Umbilical cord (tissue), 2 donors: Measurements from ENCODE around the gene ARR3. TPM values are rescaled to one million over a fixed set of nuclear protein-coding genes. Genes with fewer than 3 reads are reported as not detected.
A peak's percentile ranks its signal among the peaks of the same experiment; 100 is the strongest.
"Not testable (repeated sequence)": the region's sequence is repeated elsewhere in the genome, so short reads cannot be mapped to it uniquely, and the experiment has no call there.

Source experiments
- DNase-seq: peaks from one replicate; pipeline ENCODE4 v3.0.0-alpha.2; 2015; ENCODE audit warnings: low spot score
- total RNA-seq: library from RNA; depleted of rRNA; stranded (reverse); fragments of >200 nt; gene quantifications from one replicate; pipeline ENCODE4 v1.2.3, GENCODE V29; 2014; ENCODE audit warnings: low replicate concordance; ENCODE audit not compliant: insufficient read depth

The ARR3 gene
- not detected for total RNA-seq

DNA sequence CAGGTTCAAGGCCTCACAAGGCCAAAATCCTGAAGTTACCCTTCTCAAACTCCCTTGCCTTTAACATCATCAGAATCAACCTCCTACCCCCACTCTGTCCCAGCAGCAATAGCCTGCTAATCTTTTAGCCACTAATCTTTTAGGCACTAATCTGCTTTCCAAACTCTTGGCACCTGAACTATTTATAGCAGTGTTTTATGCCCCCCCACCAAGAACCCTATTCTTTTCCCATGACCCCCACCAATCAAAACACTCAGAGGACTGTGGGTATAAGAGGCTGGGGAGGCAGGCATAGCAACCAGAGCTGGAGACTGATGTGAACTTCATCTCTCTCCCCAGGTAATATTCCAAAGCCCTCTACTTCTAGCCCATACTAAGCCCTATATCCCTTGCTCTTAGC, at the start of gene ARR3:
Gene ARR3 (plus strand): TSS at position 301 of the 400 bp plus-strand sequence. CDS start 1,052 bp downstream, outside the sequence.
- DNase-seq = no peak

DNA sequence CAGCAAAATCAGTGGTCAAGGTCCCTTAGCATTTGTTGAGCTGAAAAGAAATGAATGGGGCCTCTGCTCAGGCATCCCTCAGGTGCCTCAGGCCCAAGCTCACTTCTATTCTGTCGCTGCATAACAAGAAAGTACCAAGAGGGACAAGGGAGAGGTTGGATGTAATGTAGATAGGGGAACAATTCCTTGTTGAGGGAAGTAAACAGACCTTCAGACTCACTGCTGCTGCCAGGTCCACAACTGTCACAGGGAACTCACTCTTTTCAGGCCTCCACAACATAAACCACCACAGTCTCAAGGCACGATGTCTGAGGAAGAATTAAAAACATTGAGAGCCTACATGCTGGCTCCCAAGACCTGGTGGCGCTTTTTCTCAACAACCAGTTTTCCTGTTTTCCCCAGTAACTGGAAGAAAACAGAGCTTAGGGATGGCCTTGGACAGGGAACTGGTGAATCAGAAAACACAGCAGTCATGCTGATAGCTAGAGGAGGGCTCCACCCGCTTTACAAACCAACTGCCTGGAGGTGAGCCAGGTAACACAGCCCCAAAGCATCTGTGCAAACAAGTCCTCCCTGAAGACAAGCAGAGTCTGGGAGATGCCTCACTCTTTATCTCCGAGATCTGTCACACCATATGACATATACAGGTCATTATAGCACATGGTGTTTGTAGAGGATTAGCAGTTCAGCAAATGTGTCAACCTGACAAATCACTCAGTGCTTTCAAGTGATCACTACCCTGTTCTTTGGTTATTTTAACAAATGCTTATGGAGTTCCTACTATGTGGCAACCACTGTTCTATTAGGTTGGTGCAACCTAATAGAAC, 48.0 kb upstream of the ARR3 start:
- peak; percentile 1 for DNase-seq

DNA sequence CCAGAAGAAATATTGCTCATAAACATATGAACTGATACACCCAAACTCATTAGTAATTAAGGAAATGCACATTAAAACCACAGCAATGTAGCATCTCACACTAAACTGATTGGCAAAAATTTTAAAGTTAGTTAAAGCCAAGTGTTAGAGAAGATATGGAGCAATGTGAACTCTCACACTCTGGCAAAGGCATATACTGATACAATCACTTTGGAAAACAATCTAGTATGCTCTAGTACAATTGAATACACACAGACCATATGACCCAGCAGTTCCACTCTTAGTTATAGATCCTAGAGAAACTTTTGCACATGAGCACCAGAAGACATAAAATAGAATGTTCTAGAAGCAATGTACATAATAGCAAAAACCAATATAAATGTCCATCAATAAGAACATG, 42.1 kb upstream of the ARR3 start:
- DNase-seq = no peak

DNA sequence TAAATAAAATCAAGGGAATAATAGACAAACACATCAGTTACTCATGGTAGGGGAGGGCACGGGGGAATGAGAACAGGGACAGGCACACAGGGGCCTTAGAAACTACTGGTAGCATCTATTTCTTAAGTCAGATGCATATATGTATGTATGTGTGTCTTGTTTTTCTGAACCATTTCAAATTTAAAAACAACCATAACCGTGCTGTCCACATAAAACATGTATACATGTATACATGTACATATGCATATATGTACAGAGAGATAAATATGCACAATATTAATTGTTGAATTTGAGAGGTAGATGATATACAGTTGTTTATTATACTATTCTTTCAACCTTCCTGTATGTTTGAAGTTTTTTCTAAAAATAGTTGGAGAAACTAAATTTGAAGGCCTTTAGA, 41.4 kb upstream of the ARR3 start:
- no peak for DNase-seq

DNA sequence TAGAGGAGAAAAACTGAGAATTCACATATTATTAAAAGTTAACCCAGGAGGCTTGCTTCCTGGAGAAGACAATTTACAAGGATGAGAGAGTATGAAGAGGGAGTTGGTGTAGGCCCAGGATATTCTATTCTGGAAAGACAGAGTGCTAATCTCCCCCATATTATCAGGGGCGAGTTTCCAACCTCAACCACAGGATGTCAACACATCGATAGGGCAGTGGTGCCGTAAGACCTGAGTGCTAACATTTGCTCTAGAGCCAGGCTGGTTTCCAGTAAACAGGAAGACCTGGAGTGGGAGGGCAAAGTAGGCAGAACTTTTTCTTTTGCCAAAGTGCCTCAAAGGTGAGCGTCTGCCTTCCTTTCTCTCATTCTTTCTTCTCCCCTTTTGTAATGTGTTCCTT, 36.5 kb upstream of the ARR3 start:
- DNase-seq = no peak

DNA sequence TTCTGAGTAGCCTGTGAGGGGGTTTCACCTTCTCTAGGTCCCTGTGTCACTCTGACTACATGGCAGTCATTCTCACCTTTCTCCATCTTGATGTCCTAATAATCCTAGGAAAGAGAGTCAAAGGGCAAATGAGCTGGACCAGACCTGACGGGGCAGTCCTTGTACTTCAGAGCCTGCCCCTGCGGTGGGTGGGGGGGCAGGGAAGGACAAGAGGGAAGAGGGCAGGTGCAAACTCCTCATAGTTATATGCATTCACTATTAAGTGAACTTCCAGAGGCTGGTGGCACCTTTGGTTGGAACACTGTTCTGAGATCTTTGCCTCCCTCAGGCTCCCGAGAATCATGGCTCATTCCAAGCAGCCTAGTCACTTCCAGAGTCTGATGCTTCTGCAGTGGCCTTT, 33.8 kb upstream of the ARR3 start, which contains the start of gene AWAT1:
Gene AWAT1 (plus strand): TSS at position 301 of the 400 bp plus-strand sequence. CDS start 41 bp downstream, at position 342.
- no peak for DNase-seq

DNA sequence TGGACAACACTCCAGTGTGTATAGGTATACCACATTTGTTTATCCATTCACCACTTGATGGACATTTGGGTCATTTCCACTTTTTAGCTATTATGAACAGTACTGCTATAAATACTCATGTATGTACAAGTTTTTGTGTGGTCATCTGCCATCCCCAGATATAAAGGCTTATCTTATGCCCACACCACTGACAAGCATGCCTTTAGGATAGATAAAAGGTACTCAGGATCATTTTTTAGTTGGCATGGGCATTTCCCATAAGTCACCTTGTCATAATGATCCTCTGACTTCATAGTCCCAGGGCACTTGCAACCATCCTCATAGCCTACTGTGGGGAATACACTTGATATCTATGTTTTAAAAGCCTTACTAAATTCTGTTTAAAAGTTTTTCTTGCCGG, 27.4 kb upstream of the ARR3 start:
- no peak for DNase-seq

DNA sequence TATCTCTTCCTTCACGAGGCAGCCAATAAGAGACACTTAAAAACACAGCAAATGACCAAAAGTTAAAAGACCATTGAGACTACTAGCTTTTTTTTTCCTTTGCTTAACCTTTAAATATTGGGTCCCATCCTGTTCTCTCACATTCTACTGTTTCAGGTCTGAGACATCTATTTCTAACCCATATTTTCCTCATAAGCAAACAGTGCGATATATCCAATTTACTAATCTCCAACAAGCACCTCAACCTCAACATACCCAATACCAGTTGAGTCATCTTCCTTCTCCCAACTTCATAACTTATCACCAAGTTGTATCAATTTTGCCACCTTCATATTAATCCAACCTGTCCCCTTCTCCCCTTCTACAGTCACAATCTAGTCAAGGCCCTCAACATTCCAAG, 26.6 kb upstream of the ARR3 start:
- DNase-seq = no peak

DNA sequence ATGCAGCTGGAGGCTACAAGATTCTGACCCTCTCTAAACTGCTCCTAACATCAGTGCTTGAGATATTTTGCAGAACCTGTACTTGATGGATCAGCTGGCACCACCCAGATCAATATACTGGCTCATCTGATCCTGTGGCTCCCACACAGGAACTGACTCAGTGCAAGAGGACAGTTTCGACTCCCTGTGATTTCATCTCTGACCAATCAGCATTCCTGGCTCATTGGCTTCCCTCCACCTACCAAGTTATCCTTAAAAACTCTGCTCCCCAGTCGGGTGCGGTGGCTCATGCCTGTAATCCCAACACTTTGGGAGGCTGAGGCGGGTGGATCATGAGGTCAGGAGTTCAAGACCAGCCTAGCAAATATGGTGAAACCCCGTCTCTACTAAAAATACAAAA, 24.5 kb upstream of the ARR3 start:
- DNase-seq = not testable (repeated sequence)

DNA sequence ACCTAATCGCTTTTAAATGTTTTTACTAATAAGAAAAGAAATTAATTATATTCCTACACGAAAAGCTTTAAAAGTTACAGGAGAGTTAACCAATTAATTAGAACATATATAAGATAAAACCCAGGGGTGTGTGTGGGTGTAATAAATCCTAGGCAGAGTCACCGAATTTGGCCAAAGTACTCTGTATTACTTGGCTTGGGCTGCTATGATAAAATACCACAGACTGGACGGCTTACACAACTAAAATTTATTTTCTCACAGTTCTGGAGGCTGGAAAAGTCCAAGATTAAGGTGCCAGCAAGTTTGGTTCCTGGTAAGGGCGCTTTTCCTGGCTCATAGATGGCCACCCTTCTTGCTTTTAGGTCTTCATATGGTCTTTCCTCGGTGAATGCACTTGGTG, 23.3 kb upstream of the ARR3 start:
- DNase-seq = no peak

DNA sequence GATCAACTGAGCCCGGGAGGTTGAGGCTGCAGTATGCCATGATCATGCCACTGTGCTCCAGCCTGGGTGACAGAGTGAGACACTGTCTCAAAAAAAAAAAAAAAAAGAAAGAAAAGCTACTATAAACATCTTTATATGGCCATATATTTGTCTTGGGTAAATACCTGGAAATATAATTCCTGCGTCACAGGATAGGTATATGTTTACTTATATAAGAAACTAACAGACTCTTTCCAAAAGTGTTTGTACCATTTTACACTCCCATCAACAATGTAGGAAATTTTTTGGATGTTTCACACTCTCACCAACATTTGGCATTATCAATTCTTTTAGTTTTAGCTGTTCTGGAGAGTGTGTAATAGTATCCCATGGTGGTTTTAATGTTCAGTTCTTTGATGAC, 20.9 kb upstream of the ARR3 start:
- DNase-seq = no peak

DNA sequence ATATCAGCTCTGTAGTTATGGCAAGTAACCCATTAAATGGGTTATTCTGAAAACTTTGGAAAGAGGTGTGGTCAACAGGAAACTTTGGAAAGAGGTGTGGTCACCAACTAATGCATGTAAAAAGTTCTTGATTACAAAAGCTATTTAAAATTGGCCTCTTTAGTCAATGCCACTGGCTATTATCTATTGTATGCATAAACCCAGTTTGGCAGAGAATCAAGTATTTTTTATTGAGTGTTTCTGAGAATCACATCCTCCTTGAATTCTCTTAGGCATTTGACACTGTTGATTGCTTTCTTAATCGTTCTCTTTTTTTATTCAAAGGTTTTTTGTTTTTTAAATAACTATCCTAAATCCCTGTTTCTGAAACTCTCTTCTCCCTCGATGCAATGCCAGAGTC, 15.6 kb upstream of the ARR3 start:
- no peak for DNase-seq

DNA sequence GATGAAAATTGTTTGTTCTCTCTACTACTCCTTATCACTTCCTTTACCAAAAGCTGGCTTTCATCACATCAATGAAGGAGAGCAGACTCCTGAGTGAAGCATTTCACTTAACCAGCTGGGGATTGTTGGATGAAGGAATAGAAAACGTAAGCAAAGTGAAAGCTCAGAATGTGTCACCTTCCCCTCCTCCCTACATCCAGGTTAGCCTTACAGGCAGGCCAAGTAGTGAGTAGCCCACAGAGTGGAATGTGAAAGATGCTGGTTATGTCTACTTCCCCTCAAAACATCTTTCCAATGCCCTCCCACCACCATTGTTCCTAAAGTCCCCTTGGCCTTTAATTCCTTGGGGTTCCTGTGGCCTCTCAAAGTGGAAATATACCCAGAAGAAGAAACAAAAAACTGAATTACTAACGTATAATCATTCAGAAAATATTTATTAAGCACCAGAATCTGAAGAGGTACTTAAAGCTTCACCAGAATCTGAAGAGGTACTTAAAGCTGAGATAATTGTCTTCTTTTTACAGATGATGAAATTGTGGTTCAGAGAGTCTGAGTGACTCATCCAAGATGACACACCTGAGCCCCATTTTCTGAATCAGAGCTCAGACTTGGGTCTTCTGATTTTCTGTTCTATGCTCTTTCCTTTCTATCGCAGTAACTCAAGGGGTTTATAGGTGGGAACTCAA, 14.6 kb upstream of the ARR3 start:
- DNase-seq = no peak

DNA sequence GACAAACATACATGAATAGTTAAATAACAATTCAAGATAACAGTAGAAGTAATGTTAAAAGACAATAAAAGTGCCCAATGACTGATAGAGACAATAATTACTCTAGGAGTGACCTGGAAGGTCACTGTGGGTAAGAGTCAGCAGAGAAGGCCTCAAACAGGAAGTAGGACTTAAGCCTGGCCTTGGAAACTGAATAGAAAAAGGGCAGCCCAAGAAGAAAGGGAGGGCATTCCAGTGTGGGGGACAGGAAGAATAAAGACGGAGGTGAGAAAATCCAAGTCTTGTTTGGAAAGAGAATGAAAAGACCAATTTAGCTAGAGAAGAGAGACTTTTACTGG, 14.1 kb upstream of the ARR3 start:
- DNase-seq = no peak

DNA sequence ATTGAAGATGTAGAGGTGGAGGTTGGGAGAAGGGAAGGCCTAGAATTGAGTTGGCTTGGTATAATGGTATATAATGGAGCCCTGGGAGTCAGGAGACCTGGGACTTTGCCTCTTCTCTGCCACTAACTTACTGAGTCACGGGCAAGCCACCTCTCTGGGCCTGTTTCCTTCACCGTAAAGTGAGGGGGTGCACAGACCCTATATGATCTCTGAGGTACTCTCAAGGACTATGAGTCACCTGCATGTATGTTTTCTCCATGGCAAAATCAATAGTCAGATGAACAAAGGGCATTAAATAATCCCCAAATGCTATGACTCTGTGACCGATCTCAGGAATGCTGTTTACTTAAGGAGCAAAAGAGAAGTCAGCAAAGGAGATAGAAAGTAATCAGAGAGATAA, 13.2 kb upstream of the ARR3 start:
- DNase-seq = no peak

DNA sequence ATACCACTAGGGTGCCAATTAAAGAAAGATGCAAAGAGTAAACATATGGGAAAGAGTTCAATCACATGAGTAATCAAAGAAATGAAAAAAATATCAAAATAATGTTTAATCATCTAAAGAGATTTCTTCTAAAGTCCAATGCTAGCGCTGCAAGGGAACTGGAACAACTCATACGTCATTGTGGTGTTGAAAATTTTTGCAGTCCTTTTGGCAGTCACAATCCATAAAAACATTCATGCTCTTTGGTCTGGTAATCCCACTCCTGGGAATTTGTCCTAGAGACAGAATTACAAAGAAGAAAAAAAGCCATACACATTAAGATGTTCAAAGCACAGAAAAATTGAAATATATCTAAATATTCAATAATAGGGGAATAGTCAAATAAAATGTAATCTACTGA, 12.7 kb upstream of the ARR3 start:
- DNase-seq = peak; percentile 17

DNA sequence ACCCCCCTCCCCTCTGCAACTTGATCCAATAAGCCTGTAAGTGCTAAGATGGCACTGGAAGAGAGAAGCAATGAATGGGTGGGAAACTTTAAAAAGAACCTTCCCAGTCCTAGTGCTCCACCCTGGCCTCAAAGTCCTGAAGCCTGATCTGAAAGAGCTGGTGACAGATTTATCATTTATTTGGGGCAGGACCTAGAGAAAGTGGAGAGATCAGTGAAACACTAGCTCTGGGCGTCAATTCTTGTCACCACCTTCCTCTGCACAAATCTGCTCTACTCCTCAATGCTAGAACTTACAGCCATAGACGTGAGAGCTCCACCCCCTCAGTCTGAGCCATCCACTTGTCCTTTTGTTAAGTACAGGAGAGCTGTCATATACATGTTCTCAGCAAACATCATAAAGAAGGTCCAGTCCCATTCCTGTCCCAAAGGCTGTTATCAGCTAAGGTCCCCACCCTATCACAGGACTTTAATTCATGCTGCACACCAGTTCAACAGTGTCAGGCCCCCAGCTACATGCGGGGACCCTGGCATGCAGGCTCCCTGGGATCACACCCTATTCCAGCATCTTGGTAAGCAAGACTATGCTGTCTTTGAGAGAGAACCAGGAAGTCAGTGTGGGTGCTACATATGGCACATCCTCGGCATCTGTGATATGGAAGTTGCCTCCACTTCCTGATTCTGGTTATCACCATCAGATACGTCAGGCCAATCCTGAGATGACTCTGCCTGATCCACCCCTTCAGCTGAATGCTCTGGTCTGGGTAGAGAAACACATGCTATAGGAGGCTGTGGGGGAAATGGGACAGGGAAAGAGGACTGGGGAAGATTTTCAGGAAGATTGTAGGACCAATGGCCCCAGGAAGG, 10.5 kb upstream of the ARR3 start:
- no peak for DNase-seq

DNA sequence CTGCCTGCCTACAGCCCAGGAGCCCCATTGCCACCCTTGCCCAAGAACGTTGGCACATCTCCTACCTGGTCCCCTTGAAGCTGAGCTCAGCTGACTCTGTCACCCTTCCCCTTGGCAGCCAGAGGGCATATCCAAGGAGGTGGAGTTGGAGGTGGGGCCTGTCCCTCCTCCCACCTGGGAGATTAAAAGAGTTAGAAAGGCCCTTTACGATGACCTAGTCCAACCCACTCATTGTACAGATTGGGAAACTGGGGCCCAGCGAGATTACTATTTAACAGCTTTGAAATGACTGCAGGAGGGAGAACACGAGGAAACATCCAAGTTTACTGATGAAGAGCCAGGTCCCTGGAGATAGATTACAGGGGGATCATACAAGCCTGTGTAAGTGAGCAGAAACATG, 8.0 kb upstream of the ARR3 start, which contains the start of gene P2RY4:
Gene P2RY4 (minus strand): TSS at position 101 of the 400 bp plus-strand sequence. CDS start 580 bp downstream, outside the sequence.
- no peak for DNase-seq

DNA sequence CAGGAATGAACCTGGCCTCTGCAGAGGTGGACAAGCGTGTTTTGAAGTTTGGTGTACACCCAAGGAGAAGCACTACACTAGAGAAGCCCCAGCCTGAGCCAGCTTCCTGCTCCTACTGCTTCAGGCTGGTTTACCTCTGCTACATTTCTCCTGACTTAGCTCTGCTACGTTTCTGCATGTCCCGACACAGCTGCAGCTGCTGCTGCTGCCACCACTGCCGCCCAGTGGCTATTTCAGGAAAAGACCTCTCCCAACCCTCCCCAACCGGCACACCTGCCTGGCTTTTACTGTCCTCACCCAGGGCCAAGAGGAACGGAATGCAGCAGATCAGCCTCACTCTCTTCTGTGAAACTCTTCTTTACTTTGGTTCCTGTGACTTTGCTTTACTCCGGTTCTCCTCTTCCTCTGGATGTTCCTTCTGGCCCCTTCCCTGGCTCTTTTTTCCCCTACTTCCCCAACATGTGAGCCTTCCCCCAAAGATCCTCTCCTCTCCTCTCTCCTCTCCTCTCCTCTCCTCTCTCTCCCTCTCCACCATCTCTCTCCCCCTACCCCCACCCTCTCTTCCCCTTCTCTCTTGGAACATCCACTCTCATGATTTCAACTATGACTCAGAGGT, 5.1 kb upstream of the ARR3 start:
- DNase-seq = peak; percentile 46

DNA sequence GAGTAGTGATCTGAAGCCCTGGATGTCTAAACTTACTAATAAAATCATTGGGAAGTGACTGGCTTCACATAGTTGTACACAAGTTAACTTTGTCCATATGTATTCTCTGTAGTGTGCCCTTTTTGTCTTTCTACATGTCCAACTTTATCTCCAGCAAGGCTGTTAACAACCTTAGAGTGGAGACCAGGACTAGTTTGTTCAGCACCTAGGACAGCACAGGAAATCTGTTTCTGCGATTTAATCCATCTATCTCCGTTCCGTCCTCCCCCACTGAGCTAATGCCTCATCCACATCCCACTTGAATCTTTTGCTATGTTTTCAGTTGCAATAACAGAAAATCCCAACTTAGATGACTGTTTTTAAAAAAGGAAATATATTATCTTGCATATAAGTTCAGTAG, 3.4 kb upstream of the ARR3 start:
- no peak for DNase-seq

DNA sequence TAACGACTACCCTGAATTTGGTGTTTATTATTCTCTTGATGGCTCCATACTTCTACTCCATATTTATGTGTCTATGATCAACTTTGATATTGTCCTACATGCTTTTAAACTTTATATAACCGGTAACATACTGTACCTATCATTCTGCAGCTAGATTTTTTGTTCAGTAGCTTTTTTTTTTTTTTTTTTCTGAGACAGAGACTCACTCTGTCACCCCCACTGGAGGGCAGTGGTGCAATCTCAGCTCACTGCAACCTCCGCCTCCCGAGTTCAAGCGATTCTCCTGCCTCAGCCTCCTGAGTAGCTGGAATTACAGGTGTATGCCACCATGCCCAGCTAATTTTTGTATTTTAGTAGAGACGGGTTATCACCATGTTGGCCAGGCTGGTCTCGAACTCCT, 5.9 kb downstream of the ARR3 start:
- DNase-seq = not testable (repeated sequence)

DNA sequence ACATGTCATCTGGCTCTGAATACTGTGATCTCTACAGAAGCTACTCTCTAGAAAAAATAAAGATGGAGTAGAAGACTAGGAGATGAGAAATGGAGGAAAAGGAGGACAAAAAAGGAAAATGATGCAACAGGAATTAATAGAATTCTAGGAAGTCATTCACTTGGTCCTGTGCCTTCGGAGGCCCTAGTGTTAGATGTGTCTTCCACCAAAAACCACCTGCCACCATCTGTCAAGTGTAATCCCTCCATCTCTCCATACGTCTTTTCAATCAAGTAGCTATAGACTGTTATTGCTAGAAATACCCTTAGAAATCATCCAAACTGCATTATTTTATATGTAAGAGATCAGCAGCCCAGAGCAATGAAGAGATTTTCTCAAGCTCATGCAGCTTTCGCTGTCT, 10.9 kb downstream of the ARR3 start:
- no peak for DNase-seq
